Lower leg skin (tissue), 4 donors: ENCODE measurements around the gene MUL1. TPM values are rescaled to one million over a fixed set of nuclear protein-coding genes. Genes with fewer than 3 reads are reported as not detected.

Experiments
- total RNA-seq, 4 donors: library from RNA; depleted of rRNA; stranded (reverse); fragments of >200 nt; gene quantifications; one replicate each; pipeline ENCODE4 v1.1.0, GENCODE V29; 2016

Gene MUL1
- total RNA-seq, 4 donors from 2014 or later, result 32.7 to 46.2 (median 37.4) TPM

Other genes with a start within 250 kb of the MUL1 start
- gene VWA5B1, start 217.3 kb downstream of the MUL1 start, total RNA-seq, result not detected
- gene CAMK2N1, start 21.9 kb downstream of the MUL1 start, total RNA-seq, result 10 to 100 TPM in 2 of 4 donors, 1 to 10 TPM in 2; 3.8 to 13.3 (median 8.4) TPM
- under 1 TPM in 2 of 4 donors, not detected in 2; 0.15 to 0.62 TPM for gene FAM43B, start 44.4 kb upstream of the MUL1 start, total RNA-seq
- 10 to 100 TPM in 3 of 4 donors, 1 to 10 TPM in 1; 5.3 to 24.1 (median 18.5) TPM for gene CDA, start 80.9 kb upstream of the MUL1 start, total RNA-seq
- 100 to 1,000 TPM; 149 to 173 (median 161) TPM for gene PINK1, start 125.3 kb upstream of the MUL1 start, total RNA-seq
- gene DDOST, start 153.2 kb upstream of the MUL1 start, total RNA-seq, result 100 to 1,000 TPM in 2 of 4 donors, 10 to 100 TPM in 2; 72.4 to 146 (median 113) TPM
- gene KIF17, start 209.9 kb upstream of the MUL1 start, total RNA-seq, result 1 to 10 TPM in 3 of 4 donors, under 1 TPM in 1; 0.30 to 5.7 (median 2.2) TPM
- gene SH2D5, start 224.6 kb upstream of the MUL1 start, total RNA-seq, result 1 to 10 TPM in 1 of 4 donors, under 1 TPM in 3; 0.11 to 1.0 (median 0.18) TPM